22Rv1 (cell line): ENCODE measurements around the gene TMEM38B.

Experiments used
- H3K27ac ChIP-seq: fragments of 450-650 bp; 2 replicates; pipeline ENCODE4 v1.5.1; 2017
- CTCF ChIP-seq: fragments of 450-650 bp; IDR thresholded peaks from 2 replicates; pipeline ENCODE4 v1.5.1; 2017; ENCODE audit warnings: mild to moderate bottlenecking
- ZFX ChIP-seq: fragments of 450-650 bp; IDR thresholded peaks from 2 replicates; pipeline ENCODE4 v1.6.1; 2017; ENCODE audit warnings: antibody characterized with exemption, borderline replicate concordance

TMEM38B gene

GRCh38 chr9:105694190-105694847 lies at the start of gene TMEM38B:
TMEM38B (plus strand) TSS chr9:105694541; CDS start chr9:105694661, 120 bp downstream.
- TF ChIP-seq ZFX (no peak), CTCF (no peak)
- H3K27ac ChIP-seq = peak within 1 kb of the TSS; percentile 62

- TF ChIP-seq CTCF (no peak), ZFX (no peak)
Measured at GRCh38 chr9:105646879-105647594, 47.3 kb upstream of the TMEM38B start.

GRCh38 chr9:105647595-105648349 lies 46.6 kb upstream of the TMEM38B start:
- no peak for TF ChIP-seq CTCF
- no peak for TF ChIP-seq ZFX
- no peak overlapping the region for H3K27ac ChIP-seq

More at GRCh38 chr9:105646879-105647594, 47.3 kb upstream of the TMEM38B start:
- H3K27ac ChIP-seq = no peak overlapping the region

- no peak overlapping the region for H3K27ac ChIP-seq
- TF ChIP-seq CTCF (no peak), ZFX (no peak)
Measured at GRCh38 chr9:105651806-105652205, 42.5 kb upstream of the TMEM38B start.

GRCh38 chr9:105656131-105656921 lies 38.0 kb upstream of the TMEM38B start:
- no peak overlapping the region for H3K27ac ChIP-seq

GRCh38 chr9:105658351-105658750 lies 36.0 kb upstream of the TMEM38B start:
- H3K27ac ChIP-seq = no peak overlapping the region
- TF ChIP-seq CTCF (no peak), ZFX (no peak)

More at GRCh38 chr9:105656131-105656921, 38.0 kb upstream of the TMEM38B start:
- TF ChIP-seq ZFX = no peak
- peak; percentile 86 for TF ChIP-seq CTCF
